HCT116 (cell line): ENCODE measurements around the gene RFTN1. TPM values are rescaled to one million over a fixed set of nuclear protein-coding genes. Genes with fewer than 3 reads are reported as not detected.

Source experiments
- ATAC-seq: fragments of 200-7000 bp; cut with Tn5 transposase; 2 replicates; pipeline ENCODE4 v1.9.1; 2020; ENCODE audit warnings: mild to moderate bottlenecking, moderate library complexity
- BruUV-seq: library from RNA; stranded (reverse); fragments of 400-500 nt; replicated peaks from 2 replicates; lab custom pipeline; 2021; lab: Mats Ljungman, UMichigan
- CTCF ChIA-PET: fragments of 300-600 bp; sonication (Branson Sonifier 250); formaldehyde crosslinking; loops from one replicate; lab custom pipeline; 2021; ENCODE audit warnings: antibody characterized with exemption; lab: Charles Lee
- POLR2A ChIA-PET: fragments of 300-600, 350-600 bp; sonication (Branson Sonifier 250); formaldehyde crosslinking; loops from one replicate; lab custom pipeline; 2021; ENCODE audit warnings: antibody characterized with exemption; lab: Charles Lee
- RAD21 ChIA-PET, 2 experiments: fragments of 300-600 bp; sonication (Branson Sonifier 250); formaldehyde crosslinking; loops; one replicate each; lab custom pipeline; 2023; ENCODE audit warnings: low total read pairs in 2 of 2; ENCODE audit not compliant: uncharacterized antibody in 2 of 2, unreplicated experiment in 2 of 2, low non-redundant PET in 1 of 2; lab: Charles Lee
- DNase-seq: peaks from one replicate; pipeline ENCODE4 v3.0.0-alpha.2; 2010; ENCODE audit warnings: low read depth, low spot score
- H2AFZ ChIP-seq: fragments of 200-600 bp; shearing (Covaris generic), sonication (generic); 2 replicates; pipeline ENCODE4 v1.6.1; 2017; ENCODE audit warnings: low read depth, mixed run types, mixed read lengths, antibody characterized with exemption, low read length; ENCODE audit not compliant: poor library complexity, severe bottlenecking
- H3K27ac ChIP-seq: 2 replicates; pipeline ENCODE4 v1.5.1; 2012; ENCODE audit warnings: low read depth, low read length
- H3K27me3 ChIP-seq: fragments of 200-600 bp; sonication (generic); 2 replicates; pipeline ENCODE4 v1.6.1; 2016; ENCODE audit warnings: mixed run types, low read length, mixed read lengths; ENCODE audit not compliant: insufficient read depth
- H3K36me3 ChIP-seq, 2 experiments: fragments of 200-500 bp in 1 of 2; fragments of 200-600 bp in 1 of 2; sonication (Bioruptor generic) in 1 of 2; sonication (generic) in 1 of 2; 2 replicates each; pipeline versions ENCODE4 v1.5.1 to v1.6.1; 2014 to 2016; ENCODE audit warnings: low read length in 2 of 2, inconsistent platforms in 1 of 2, mixed read lengths in 1 of 2, mixed run types in 1 of 2; ENCODE audit not compliant: insufficient read depth in 2 of 2, control insufficient read depth in 1 of 2
- H3K4me1 ChIP-seq, 2 experiments: fragments of 200-600 bp in 1 of 2; sonication (generic) in 1 of 2; 2 replicates each; pipeline versions ENCODE4 v1.5.1 to v1.6.1; 2012 to 2017; ENCODE audit warnings: low read length in 2 of 2, inconsistent platforms in 1 of 2, mild to moderate bottlenecking in 1 of 2, mixed read lengths in 1 of 2, mixed run types in 1 of 2, moderate library complexity in 1 of 2; ENCODE audit not compliant: insufficient read depth in 2 of 2, control insufficient read depth in 1 of 2
- H3K4me2 ChIP-seq: fragments of 200-600 bp; sonication (generic); 2 replicates; pipeline ENCODE4 v1.6.1; 2017; ENCODE audit warnings: mixed run types, low read length, mixed read lengths
- H3K4me3 ChIP-seq, 2 experiments: fragments of 200-600 bp in 1 of 2; sonication (generic) in 1 of 2; replicated peaks in 1 of 2; 2 replicates each; pipeline ENCODE4 v1.5.1; 2011 to 2016; ENCODE audit warnings: low read length in 2 of 2, control low read depth in 1 of 2, low read depth in 1 of 2, mild to moderate bottlenecking in 1 of 2, mixed read lengths in 1 of 2, mixed run types in 1 of 2
- H3K79me2 ChIP-seq: fragments of 200-600 bp; sonication (generic); 2 replicates; pipeline ENCODE4 v1.6.1; 2017; ENCODE audit warnings: mild to moderate bottlenecking, mixed run types, low read length, moderate library complexity, mixed read lengths; ENCODE audit not compliant: insufficient read depth
- H3K9ac ChIP-seq: fragments of 200-600 bp; sonication (generic); 2 replicates; pipeline ENCODE4 v1.6.1; 2016; ENCODE audit warnings: low read length, mixed read lengths
- H3K9me2 ChIP-seq: fragments of 200-600 bp; sonication (generic), shearing (Covaris generic); 2 replicates; pipeline ENCODE4 v1.6.1; 2017; ENCODE audit warnings: mixed run types, mild to moderate bottlenecking, moderate library complexity; ENCODE audit not compliant: insufficient read depth
- H3K9me3 ChIP-seq, 2 experiments: fragments of 200-500 bp in 1 of 2; fragments of 200-600 bp in 1 of 2; sonication (Bioruptor generic) in 1 of 2; sonication (generic) in 1 of 2; 2 replicates each; pipeline ENCODE4 v1.6.1; 2014 to 2017; ENCODE audit warnings: low read length in 2 of 2, mixed read lengths in 2 of 2, inconsistent platforms in 1 of 2, low read depth in 1 of 2, mild to moderate bottlenecking in 1 of 2, mixed run types in 1 of 2, moderate library complexity in 1 of 2; ENCODE audit not compliant: control insufficient read depth in 1 of 2, insufficient read depth in 1 of 2
- H4K20me1 ChIP-seq: fragments of 200-600 bp; sonication (generic), shearing (Covaris generic); 2 replicates; pipeline ENCODE4 v1.6.1; 2017; ENCODE audit warnings: mixed run types, mild to moderate bottlenecking, moderate library complexity; ENCODE audit not compliant: insufficient read depth
- ATF3 ChIP-seq: IDR thresholded peaks from 2 replicates; pipeline ENCODE4 v1.6.1; 2012
- CBX3 ChIP-seq: IDR thresholded peaks from 2 replicates; pipeline ENCODE4 v1.6.1; 2012; ENCODE audit warnings: low read depth
- CTCF ChIP-seq, 3 experiments: fragments of 200-600 bp in 1 of 3; sonication (generic) in 1 of 3; IDR thresholded peaks in 2 of 3; conservative IDR thresholded peaks in 1 of 3; 2 replicates each; pipeline ENCODE4 v1.5.1; 2012 to 2017; ENCODE audit warnings: low read depth in 2 of 3, low read length in 2 of 3, antibody characterized with exemption in 1 of 3, borderline replicate concordance in 1 of 3, control low read depth in 1 of 3, mild to moderate bottlenecking in 1 of 3, mixed read lengths in 1 of 3, mixed run types in 1 of 3, moderate library complexity in 1 of 3; ENCODE audit not compliant: insufficient read depth in 1 of 3
- ELF1 ChIP-seq: IDR thresholded peaks from 2 replicates; pipeline ENCODE4 v1.6.1; 2012; ENCODE audit warnings: low read depth, borderline replicate concordance
- EZH2 ChIP-seq: fragments of 200-600 bp; sonication (generic); IDR thresholded peaks from 2 replicates; pipeline ENCODE4 v1.6.1; 2017; ENCODE audit warnings: antibody characterized with exemption, mixed run types
- EZH2phosphoT487 ChIP-seq: fragments of 200-600 bp; IDR thresholded peaks from 2 replicates; pipeline ENCODE4 v1.6.1; 2018; ENCODE audit warnings: antibody characterized with exemption, borderline replicate concordance
- JUND ChIP-seq: IDR thresholded peaks from 2 replicates; pipeline ENCODE4 v1.6.1; 2012
- MAX ChIP-seq: IDR thresholded peaks from 2 replicates; pipeline ENCODE4 v1.6.1; 2012
- POLR2A ChIP-seq: IDR thresholded peaks from 2 replicates; pipeline ENCODE4 v1.7.0; 2011; ENCODE audit warnings: borderline replicate concordance; ENCODE audit not compliant: insufficient read depth, insufficient read length; ENCODE audit errors: extremely low read depth
- POLR2AphosphoS5 ChIP-seq: IDR thresholded peaks from 2 replicates; pipeline ENCODE4 v1.6.1; 2011; ENCODE audit warnings: mild to moderate bottlenecking, low read depth, low read length, moderate library complexity
- REST ChIP-seq: IDR thresholded peaks from 2 replicates; pipeline ENCODE4 v1.6.1; 2012; ENCODE audit warnings: low read depth
- SIN3A ChIP-seq: IDR thresholded peaks from 2 replicates; pipeline ENCODE4 v1.6.1; 2012; ENCODE audit warnings: low read depth
- SP1 ChIP-seq: IDR thresholded peaks from 2 replicates; pipeline ENCODE4 v1.6.1; 2012; ENCODE audit warnings: low read depth
- SRF ChIP-seq: IDR thresholded peaks from 2 replicates; pipeline ENCODE4 v1.6.1; 2012; ENCODE audit warnings: low read depth
- YY1 ChIP-seq: IDR thresholded peaks from 2 replicates; pipeline ENCODE4 v1.6.1; 2011; ENCODE audit warnings: low read length, low read depth, moderate library complexity, mild to moderate bottlenecking; ENCODE audit not compliant: insufficient replicate concordance; ENCODE audit errors: extremely low read depth
- ZBTB33 ChIP-seq: IDR thresholded peaks from 2 replicates; pipeline ENCODE4 v1.6.1; 2011; ENCODE audit warnings: mild to moderate bottlenecking, low read length, moderate library complexity; ENCODE audit not compliant: insufficient replicate concordance; ENCODE audit errors: extremely low read depth
- intact Hi-C: fragments of 100-400 bp; cut with micrococcal nuclease; formaldehyde crosslinking; loops from 2 replicates; pipeline ENCODE4 v1.10.0; 2022
- total RNA-seq: library from RNA; stranded (reverse); gene quantifications from one replicate; pipeline ENCODE4 v1.2.1, GENCODE V29; 2021; ENCODE audit not compliant: unreplicated experiment

The RFTN1 gene
- total RNA-seq, 1 experiment from 2014 or later, result 3.9 TPM

GRCh38 chr3:16361087-16361486 lies 152.4 kb downstream of the RFTN1 start:
- Histone ChIP-seq H3K4me2 (no peak overlapping the region), H3K36me3 (no peaks in the 10 kb centered on the region), H3K27me3 (no peaks in the 10 kb centered on the region), H3K9me2 (no peaks in the 10 kb centered on the region), H4K20me1 (no peaks in the 10 kb centered on the region), H3K27ac (no peak overlapping the region), H3K4me3 (no peak overlapping the region), H3K9ac (no peak overlapping the region), H3K4me1 (no peaks in the 10 kb centered on the region), H3K9me3 (no peaks in the 10 kb centered on the region), H2AFZ (no peak overlapping the region), H3K79me2 (no peaks in the 10 kb centered on the region)
- no TSS peak for BruUV-seq
- ChIA-PET POLR2A (no interaction called here), RAD21 (no interaction called here), CTCF (no interaction called here)
- DNase-seq (no peak), ATAC-seq (no peak)
- intact Hi-C loops, result no loop called here
- TF ChIP-seq REST (no peak), SIN3A (no peak), MAX (no peak), ELF1 (no peak), ATF3 (no peak), JUND (no peak), SP1 (no peak), POLR2AphosphoS5 (no peak), ZBTB33 (no peak), EZH2phosphoT487 (no peak), POLR2A (no peak), YY1 (no peak), EZH2 (no peak), SRF (no peak), CTCF (IDR thresholded peaks at IDR 0.05 in 2 of 3, conservative IDR thresholded peaks at IDR 0.05 in 1 of 3; ENCODE audit: borderline replicate concordance in 1 of 3, insufficient read depth in 1 of 3, low read depth in 2 of 3, low read length in 2 of 3) (no peak), CBX3 (no peak)
